ENCODE measurements around the gene TMF1.
A peak's percentile ranks its signal among the peaks of the same experiment; 100 is the strongest.

Gene TMF1

GRCh38 chr3:69014022-69014580 lies 38.0 kb downstream of the TMF1 start:
- Histone ChIP-seq H4K20me1 (no peaks in the 10 kb centered on the region), H3K27me3 (no peaks in the 10 kb centered on the region), H3K27ac (peak overlapping the region; percentile 88), H3K9me3 (no peaks in the 10 kb centered on the region), H3K9ac (peak overlapping the region; percentile 88), H3K4me2 (peak overlapping the region; percentile 91), H3K36me3 (peaks cover 20% of the 10 kb centered on the region), H3K4me3 (peak overlapping the region; percentile 82), H3K4me1 (peaks cover 26% of the 10 kb centered on the region)
- TF ChIP-seq Cebpa-rat (IDR thresholded peaks at IDR 0.05): no peak

- Histone ChIP-seq H3K36me3 (peaks cover 27% of the 10 kb centered on the region), H4K20me1 (no peaks in the 10 kb centered on the region), H3K4me2 (peak within 1 kb of the TSS; percentile 91), H3K9me3 (no peaks in the 10 kb centered on the region), H3K27me3 (no peaks in the 10 kb centered on the region), H3K4me1 (peaks cover 26% of the 10 kb centered on the region), H3K27ac (peak within 1 kb of the TSS; percentile 88), H3K9ac (peak within 1 kb of the TSS; percentile 88), H3K4me3 (peak within 1 kb of the TSS; percentile 82)
- TF ChIP-seq Cebpa-rat (IDR thresholded peaks at IDR 0.05): no peak
Measured at GRCh38 chr3:69013253-69014021, 38.7 kb downstream of the TMF1 start, which contains the start of gene EOGT. Gene EOGT (minus strand): TSS chr3:69013684. CDS start chr3:69009846, 3,838 bp downstream.

- Histone ChIP-seq H3K9me3 (no peaks in the 10 kb centered on the region), H3K4me2 (peak overlapping the region; percentile 91), H3K36me3 (peaks cover 29% of the 10 kb centered on the region), H3K4me3 (peak overlapping the region; percentile 82), H3K4me1 (peaks cover 26% of the 10 kb centered on the region), H3K9ac (peak overlapping the region; percentile 88), H3K27me3 (no peaks in the 10 kb centered on the region), H4K20me1 (no peaks in the 10 kb centered on the region), H3K27ac (peak overlapping the region; percentile 88)
- no peak for TF ChIP-seq Cebpa-rat (IDR thresholded peaks at IDR 0.05)
Measured at GRCh38 chr3:69012800-69013252, 39.3 kb downstream of the TMF1 start.

- Histone ChIP-seq H3K4me2 (peak overlapping the region; percentile 91), H3K9ac (peak overlapping the region; percentile 88), H4K20me1 (no peaks in the 10 kb centered on the region), H3K27me3 (no peaks in the 10 kb centered on the region), H3K9me3 (no peaks in the 10 kb centered on the region), H3K36me3 (peaks cover 33% of the 10 kb centered on the region), H3K4me3 (peak overlapping the region; percentile 82), H3K27ac (no peak overlapping the region), H3K4me1 (peaks cover 26% of the 10 kb centered on the region)
- TF ChIP-seq Cebpa-rat (IDR thresholded peaks at IDR 0.05): no peak
Measured at GRCh38 chr3:69012100-69012799, 39.9 kb downstream of the TMF1 start.

- no peaks in the 10 kb centered on the region for H3K27me3 ChIP-seq
- H3K27ac ChIP-seq: no peak overlapping the region
- H3K9ac ChIP-seq: no peak overlapping the region
- H3K4me2 ChIP-seq: no peak overlapping the region
- H3K4me3 ChIP-seq: no peak overlapping the region
- peaks cover 26% of the 10 kb centered on the region for H3K4me1 ChIP-seq
- no peak for TF ChIP-seq Cebpa-rat (IDR thresholded peaks at IDR 0.05)
- no peaks in the 10 kb centered on the region for H3K9me3 ChIP-seq
- no peaks in the 10 kb centered on the region for H4K20me1 ChIP-seq
- peaks cover 37% of the 10 kb centered on the region for H3K36me3 ChIP-seq
Measured at GRCh38 chr3:69011096-69011730, 40.9 kb downstream of the TMF1 start.

- Histone ChIP-seq H4K20me1 (no peaks in the 10 kb centered on the region), H3K4me3 (no peak overlapping the region), H3K27me3 (no peaks in the 10 kb centered on the region), H3K9me3 (no peaks in the 10 kb centered on the region), H3K27ac (no peak overlapping the region), H3K9ac (no peak overlapping the region), H3K4me1 (peaks cover 19% of the 10 kb centered on the region), H3K36me3 (peaks cover 51% of the 10 kb centered on the region), H3K4me2 (no peak overlapping the region)
- no peak for TF ChIP-seq Cebpa-rat (IDR thresholded peaks at IDR 0.05)
Measured at GRCh38 chr3:69009559-69010410, 42.3 kb downstream of the TMF1 start.

GRCh38 chr3:69008980-69009379 lies 43.2 kb downstream of the TMF1 start:
- Histone ChIP-seq H4K20me1 (no peaks in the 10 kb centered on the region), H3K4me3 (no peak overlapping the region), H3K4me1 (peaks cover 11% of the 10 kb centered on the region), H3K9me3 (no peaks in the 10 kb centered on the region), H3K27ac (no peak overlapping the region), H3K36me3 (peaks cover 59% of the 10 kb centered on the region), H3K9ac (no peak overlapping the region), H3K4me2 (no peak overlapping the region), H3K27me3 (no peaks in the 10 kb centered on the region)
- no peak for TF ChIP-seq Cebpa-rat (IDR thresholded peaks at IDR 0.05)

- Histone ChIP-seq H3K27ac (no peak overlapping the region), H3K9ac (no peak overlapping the region), H3K36me3 (peaks cover 87% of the 10 kb centered on the region), H3K27me3 (no peaks in the 10 kb centered on the region), H3K4me2 (no peak overlapping the region), H3K9me3 (no peaks in the 10 kb centered on the region), H4K20me1 (no peaks in the 10 kb centered on the region), H3K4me3 (no peak overlapping the region), H3K4me1 (no peaks in the 10 kb centered on the region)
- TF ChIP-seq Cebpa-rat (IDR thresholded peaks at IDR 0.05): no peak
Measured at GRCh38 chr3:69005791-69006482, 46.2 kb downstream of the TMF1 start.
